Kidney (tissue), 14 donors: ENCODE results near the gene RAPGEF1. TPM values are rescaled to one million over a fixed set of nuclear protein-coding genes. Genes with fewer than 3 reads are reported as not detected.

Experiments used
- DNase-seq, 5 donors: peaks; one replicate each; pipeline ENCODE4 v3.0.0-alpha.2; 2013 to 2020
- FAIRE-seq: peaks from 2 replicates; lab custom pipeline; 2012; peaks lifted over from hg19 to GRCh38; lab: Jason Lieb, UNC
- H3K27ac ChIP-seq, 2 donors: one replicate each; pipeline ENCODE4 v1.7.0; 2013; ENCODE audit warnings: low read depth in 2 of 2, low read length in 2 of 2, inconsistent platforms in 1 of 2
- H3K27me3 ChIP-seq: one replicate; pipeline ENCODE4 v1.7.1; 2013; ENCODE audit warnings: low read length, inconsistent platforms; ENCODE audit not compliant: control insufficient read depth, insufficient read depth
- H3K36me3 ChIP-seq, 3 donors: one replicate each; pipeline versions ENCODE4 v1.7.0 to v1.7.1; 2013; ENCODE audit warnings: low read length in 3 of 3, control low read depth in 1 of 3, inconsistent platforms in 1 of 3; ENCODE audit not compliant: insufficient read depth in 3 of 3, control insufficient read depth in 2 of 3
- H3K4me1 ChIP-seq, 3 donors: one replicate each; pipeline versions ENCODE4 v1.7.0 to v1.7.1; 2013; ENCODE audit warnings: low read length in 3 of 3, inconsistent platforms in 1 of 3, low read depth in 1 of 3; ENCODE audit not compliant: control insufficient read depth in 2 of 3, insufficient read depth in 2 of 3
- H3K4me3 ChIP-seq, 3 donors: one replicate each; pipeline versions ENCODE4 v1.7.0 to v1.8.1; 2013; ENCODE audit warnings: low read length in 3 of 3, control low read depth in 1 of 3, inconsistent platforms in 1 of 3
- H3K9ac ChIP-seq, 3 donors: one replicate each; pipeline versions ENCODE4 v1.7.0 to v1.7.1; 2013; ENCODE audit warnings: low read length in 3 of 3, control low read depth in 1 of 3, inconsistent platforms in 1 of 3
- H3K9me3 ChIP-seq, 3 donors: one replicate each; pipeline versions ENCODE4 v1.7.0 to v1.7.1; 2013; ENCODE audit warnings: low read length in 3 of 3, control low read depth in 1 of 3, inconsistent platforms in 1 of 3; ENCODE audit not compliant: control insufficient read depth in 2 of 3, insufficient read depth in 1 of 3
- CTCF ChIP-seq: IDR thresholded peaks from 3 replicates; pipeline ENCODE4 v1.5.1; 2012; ENCODE audit warnings: mild to moderate bottlenecking, moderate library complexity, borderline replicate concordance; ENCODE audit not compliant: insufficient read depth; ENCODE audit errors: extremely low read depth
- intact Hi-C: fragments of 100-400 bp; cut with DNase I; formaldehyde crosslinking; loops from one replicate; pipeline ENCODE4 v1.11.1; 2022
- polyA plus RNA-seq: library from polyadenylated mRNA; stranded (reverse); fragments of 350-450 nt; fragmentation: Illumina TruSeq; extraction: RNeasy Lipid Tissue Mini Kit (QIAGEN cat#74804); gene quantifications from one replicate; pipeline ENCODE4 v1.2.3, GENCODE V29; 2014; ENCODE audit warnings: low read depth, low replicate concordance; ENCODE audit not compliant: insufficient read depth
- total RNA-seq: library from RNA; stranded (reverse); fragmentation: NEBNext Ultra II Directional; extraction: Animal tissue kit (Norgen Biotek cat#: 25700); gene quantifications from one replicate; pipeline ENCODE4 v1.2.1, GENCODE V29; 2021
- donor health status: control.
- donor health status: control.
- donor health status: control.
- donor health status: control.
- donor health status: control.
- donor health status: DM: yes; HTN: yes; CAD: no.
- donor health status: Normal renal cell carcinoma (clear cell type).

The RAPGEF1 gene
- total and polyA plus RNA-seq, 2 donors from 2014 or later, result 15.5 to 79.7 TPM

DNA sequence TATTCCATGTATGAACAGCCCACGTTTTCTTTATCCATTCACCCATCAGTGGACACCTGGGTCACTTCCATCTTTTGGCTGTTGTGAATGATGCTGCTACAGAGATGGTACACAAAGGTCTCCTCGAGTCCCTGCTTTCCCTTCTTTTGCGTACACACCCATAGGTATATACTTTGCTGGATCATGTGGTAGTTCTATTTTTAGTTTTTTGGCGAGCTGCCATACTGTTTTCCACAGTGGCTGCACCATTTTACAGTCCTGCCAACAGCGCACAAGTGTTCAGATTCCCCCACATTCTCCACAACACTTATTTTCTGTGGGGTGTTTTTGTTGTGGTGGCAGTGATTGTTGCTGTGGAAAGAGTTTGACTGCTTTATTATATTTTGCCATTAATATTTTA, 16.2 kb downstream of the RAPGEF1 start:
- no peak overlapping the region for H3K4me3 ChIP-seq
- DNase-seq (no peak), FAIRE-seq (no peak)
- TF ChIP-seq CTCF, result no peak
- no peak overlapping the region for H3K27ac ChIP-seq
- no peaks in the 10 kb centered on the region for H3K9me3 ChIP-seq
- intact Hi-C loops, result no loop called here
- no peaks in the 10 kb centered on the region for H3K27me3 ChIP-seq
- no peak overlapping the region for H3K9ac ChIP-seq
- no peaks in the 10 kb centered on the region for H3K36me3 ChIP-seq
- peaks cover 0 to 32% (median 19%) of the 10 kb centered on the region in 3 donors for H3K4me1 ChIP-seq

DNA sequence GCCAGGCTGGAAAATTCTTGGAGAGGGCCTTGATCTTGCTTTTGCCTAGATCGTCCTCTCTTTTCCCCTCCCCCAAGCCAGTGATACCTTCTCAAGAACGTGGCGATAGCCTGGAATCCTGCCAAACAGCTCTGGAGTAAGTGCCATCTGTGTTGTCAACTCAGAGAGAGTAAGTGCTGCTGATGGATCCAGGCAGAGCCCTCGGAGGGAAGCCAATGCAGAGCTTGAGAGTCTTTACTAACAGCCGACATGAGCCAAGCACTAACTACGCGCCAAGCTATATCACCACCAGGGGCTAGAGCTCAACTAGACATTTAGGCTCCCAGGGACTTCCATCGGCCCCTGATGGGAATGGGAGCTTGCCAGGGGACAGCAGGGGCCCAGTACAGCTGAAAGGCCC, 17.6 kb downstream of the RAPGEF1 start:
- DNase-seq, result no peak
- no peaks in the 10 kb centered on the region for H3K9me3 ChIP-seq
- H3K27ac ChIP-seq, result peak overlapping the region; percentile 22 to 79
- intact Hi-C loops, result no loop called here
- no peak overlapping the region for H3K4me3 ChIP-seq
- H3K36me3 ChIP-seq, result no peaks in the 10 kb centered on the region
- peaks cover 0 to 20% (median 16%) of the 10 kb centered on the region in 3 donors for H3K4me1 ChIP-seq
- H3K27me3 ChIP-seq, result no peaks in the 10 kb centered on the region
- no peak for TF ChIP-seq CTCF
- FAIRE-seq, result no peak
- no peak overlapping the region for H3K9ac ChIP-seq

DNA sequence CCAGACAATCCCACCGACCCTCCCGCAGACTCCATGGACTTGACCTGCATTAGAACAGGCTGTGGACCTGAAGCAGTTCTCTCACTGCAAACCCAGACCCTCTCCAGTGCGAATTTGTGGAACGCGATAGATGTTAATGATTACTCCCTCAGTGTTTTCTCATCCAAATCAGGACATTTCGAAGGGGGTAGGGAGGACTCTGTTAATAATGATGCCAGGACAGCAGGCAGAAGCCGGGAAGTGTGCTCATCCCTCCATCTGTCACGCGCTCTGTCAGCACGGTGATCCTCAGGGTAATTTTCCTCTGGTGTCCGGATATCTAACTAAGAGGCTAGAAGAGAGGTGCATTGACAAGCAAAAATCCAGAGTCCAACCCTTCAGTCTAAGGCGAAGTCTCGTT, 18.8 kb downstream of the RAPGEF1 start:
- no peak overlapping the region for H3K9ac ChIP-seq
- H3K4me3 ChIP-seq, result no peak overlapping the region
- peaks cover 0 to 18% (median 17%) of the 10 kb centered on the region in 3 donors for H3K4me1 ChIP-seq
- TF ChIP-seq CTCF, result no peak
- FAIRE-seq (no peak), DNase-seq (peak in 2 of 5 donors; percentile 51 to 74)
- no peaks in the 10 kb centered on the region for H3K27me3 ChIP-seq
- no peaks in the 10 kb centered on the region for H3K36me3 ChIP-seq
- peak overlapping the region; percentile 66 to 79 for H3K27ac ChIP-seq
- intact Hi-C loops, result no loop called here
- no peaks in the 10 kb centered on the region for H3K9me3 ChIP-seq

GRCh38 chr9:131720330-131720729, 19.5 kb downstream of the RAPGEF1 start:
- H3K27me3 ChIP-seq, result no peaks in the 10 kb centered on the region
- intact Hi-C loops, result no loop called here
- H3K4me1 ChIP-seq, result peaks cover 0 to 17% (median 16%) of the 10 kb centered on the region in 3 donors
- H3K36me3 ChIP-seq, result no peaks in the 10 kb centered on the region
- FAIRE-seq (no peak), DNase-seq (no peak)
- peak overlapping the region; percentile 11 to 30 for H3K27ac ChIP-seq
- no peak overlapping the region for H3K4me3 ChIP-seq
- no peak for TF ChIP-seq CTCF
- H3K9ac ChIP-seq, result no peak overlapping the region
- H3K9me3 ChIP-seq, result no peaks in the 10 kb centered on the region
